Activated B cell treated with CpG ODN at 0.5 μM for 24 hours (primary cell): ENCODE results near the gene SCNN1B. TPM values are rescaled to one million over a fixed set of nuclear protein-coding genes. Genes with fewer than 3 reads are reported as not detected.

Experiments used
- ATAC-seq: fragments of 200-7000 bp; cut with Tn5 transposase; one replicate; pipeline ENCODE4 v1.10.0; 2021; ENCODE audit warnings: low read depth, mild to moderate bottlenecking, moderate library complexity
- CTCF ChIA-PET: fragments of 350-600 bp; sonication (Branson Sonifier 250); formaldehyde crosslinking; loops from one replicate; lab custom pipeline; 2021; ENCODE audit warnings: antibody characterized with exemption; lab: Charles Lee
- POLR2A ChIA-PET: fragments of 350-600 bp; sonication (Branson Sonifier 250); formaldehyde crosslinking; loops from one replicate; lab custom pipeline; 2021; ENCODE audit warnings: antibody characterized with exemption; lab: Charles Lee
- DNase-seq: peaks from one replicate; pipeline ENCODE4 v3.0.0; 2022
- H3K27ac Mint-ChIP-seq: one replicate; pipeline ENCODE4 v1.8.0; 2020; ENCODE audit warnings: mixed read lengths
- H3K27me3 Mint-ChIP-seq: one replicate; pipeline ENCODE4 v1.8.0; 2021; ENCODE audit warnings: mixed read lengths
- H3K36me3 Mint-ChIP-seq: one replicate; pipeline ENCODE4 v1.8.0; 2021; ENCODE audit warnings: low read depth, mixed read lengths
- H3K4me1 Mint-ChIP-seq: one replicate; pipeline ENCODE4 v1.8.0; 2021; ENCODE audit warnings: mixed read lengths
- H3K4me3 Mint-ChIP-seq: one replicate; pipeline ENCODE4 v1.8.0; 2020; ENCODE audit warnings: mild to moderate bottlenecking, mixed read lengths
- H3K9me3 Mint-ChIP-seq: one replicate; pipeline ENCODE4 v1.8.0; 2020; ENCODE audit warnings: mixed read lengths
- CTCF ChIP-seq: fragments of 200-600 bp; IDR thresholded peaks from one replicate; pipeline ENCODE4 v1.8.0; 2022; ENCODE audit warnings: antibody characterized with exemption, mild to moderate bottlenecking
- intact Hi-C: fragments of 100-400 bp; cut with micrococcal nuclease; formaldehyde crosslinking; loops from one replicate; pipeline ENCODE4 v1.15.1; 2024
- total RNA-seq: library from RNA; stranded (reverse); gene quantifications from 2 replicates; pipeline ENCODE4 v1.2.3, GENCODE V29; 2022

The SCNN1B gene
- total RNA-seq, 1 donor from 2014 or later, result not detected

GRCh38 chr16:23367564-23367963 lies 65.5 kb downstream of the SCNN1B start:
- ATAC-seq, result no peak
- Mint-ChIP-seq H3K4me3 (no peak overlapping the region), H3K36me3 (no peaks in the 10 kb centered on the region), H3K9me3 (no peaks in the 10 kb centered on the region), H3K27ac (no peak overlapping the region), H3K27me3 (no peaks in the 10 kb centered on the region), H3K4me1 (peaks cover 4% of the 10 kb centered on the region)
- TF ChIP-seq CTCF, result no peak
- DNase-seq, result no peak
- intact Hi-C loops, result no loop called here
- ChIA-PET POLR2A (no interaction called here), CTCF (no interaction called here)

- H3K27ac Mint-ChIP-seq, result no peak overlapping the region
- no peak for ATAC-seq
Observed at GRCh38 chr16:23367988-23368387, 65.9 kb downstream of the SCNN1B start.

GRCh38 chr16:23368469-23368868 lies 66.4 kb downstream of the SCNN1B start:
- Mint-ChIP-seq H3K27me3 (no peaks in the 10 kb centered on the region), H3K4me1 (peaks cover 4% of the 10 kb centered on the region), H3K4me3 (no peak overlapping the region), H3K27ac (no peak overlapping the region), H3K36me3 (no peaks in the 10 kb centered on the region), H3K9me3 (no peaks in the 10 kb centered on the region)
- TF ChIP-seq CTCF, result no peak
- ChIA-PET CTCF (no interaction called here), POLR2A (no interaction called here)
- intact Hi-C loops, result no loop called here
- ATAC-seq (no peak), DNase-seq (no peak)

More at GRCh38 chr16:23367988-23368387, 65.9 kb downstream of the SCNN1B start:
- no peak for DNase-seq
- TF ChIP-seq CTCF, result no peak
- intact Hi-C loops, result no loop called here
- no peaks in the 10 kb centered on the region for H3K36me3 Mint-ChIP-seq
- POLR2A ChIA-PET, result no interaction called here
- H3K27me3 Mint-ChIP-seq, result no peaks in the 10 kb centered on the region
- H3K9me3 Mint-ChIP-seq, result no peaks in the 10 kb centered on the region
- peaks cover 4% of the 10 kb centered on the region for H3K4me1 Mint-ChIP-seq
- CTCF ChIA-PET, result no interaction called here
- H3K4me3 Mint-ChIP-seq, result no peak overlapping the region

- Mint-ChIP-seq H3K4me1 (peaks cover 4% of the 10 kb centered on the region), H3K27ac (no peak overlapping the region), H3K36me3 (no peaks in the 10 kb centered on the region), H3K4me3 (no peak overlapping the region), H3K27me3 (no peaks in the 10 kb centered on the region), H3K9me3 (no peaks in the 10 kb centered on the region)
- POLR2A ChIA-PET, result no interaction called here
- CTCF ChIA-PET, result no interaction called here
- DNase-seq (no peak), ATAC-seq (no peak)
- intact Hi-C loops, result no loop called here
- no peak for TF ChIP-seq CTCF
Observed at GRCh38 chr16:23369416-23369815, 67.3 kb downstream of the SCNN1B start.

- no peaks in the 10 kb centered on the region for H3K9me3 Mint-ChIP-seq
- CTCF ChIA-PET, result no interaction called here
- no peaks in the 10 kb centered on the region for H3K4me1 Mint-ChIP-seq
- H3K4me3 Mint-ChIP-seq, result no peak overlapping the region
- TF ChIP-seq CTCF, result no peak
- intact Hi-C loops, result no loop called here
- DNase-seq (no peak), ATAC-seq (no peak)
- no peaks in the 10 kb centered on the region for H3K27me3 Mint-ChIP-seq
- H3K36me3 Mint-ChIP-seq, result no peaks in the 10 kb centered on the region
- no peak overlapping the region for H3K27ac Mint-ChIP-seq
- POLR2A ChIA-PET, result no interaction called here
Observed at GRCh38 chr16:23371368-23371767, 69.3 kb downstream of the SCNN1B start.
